Right ventricle myocardium inferior (tissue), 1 donor: ENCODE results near the gene ARID5A. TPM values are rescaled to one million over a fixed set of nuclear protein-coding genes. Genes with fewer than 3 reads are reported as not detected.

Experiments
- ATAC-seq: fragments of 200-7000 bp; cut with Tn5 transposase; one replicate; pipeline ENCODE4 v1.9.1; 2020; ENCODE audit warnings: mild to moderate bottlenecking, moderate library complexity
- DNase-seq: peaks from one replicate; pipeline ENCODE4 v3.0.0; 2021; ENCODE audit errors: missing footprints
- intact Hi-C: fragments of 100-400 bp; cut with DNase I; formaldehyde crosslinking; loops from one replicate; pipeline ENCODE4 v1.11.0; 2022
- total RNA-seq: library from RNA; stranded (reverse); fragmentation: NEBNext Ultra II Directional; extraction: Animal tissue kit (Norgen Biotek cat#: 25700); gene quantifications from one replicate; pipeline ENCODE4 v1.2.1, GENCODE V29; 2021
- donor health status: DM: no; HTN: yes; CAD: no; lungs with severe emphysema.

The ARID5A gene
- total RNA-seq, 1 donor from 2014 or later = 8.7 TPM

DNA sequence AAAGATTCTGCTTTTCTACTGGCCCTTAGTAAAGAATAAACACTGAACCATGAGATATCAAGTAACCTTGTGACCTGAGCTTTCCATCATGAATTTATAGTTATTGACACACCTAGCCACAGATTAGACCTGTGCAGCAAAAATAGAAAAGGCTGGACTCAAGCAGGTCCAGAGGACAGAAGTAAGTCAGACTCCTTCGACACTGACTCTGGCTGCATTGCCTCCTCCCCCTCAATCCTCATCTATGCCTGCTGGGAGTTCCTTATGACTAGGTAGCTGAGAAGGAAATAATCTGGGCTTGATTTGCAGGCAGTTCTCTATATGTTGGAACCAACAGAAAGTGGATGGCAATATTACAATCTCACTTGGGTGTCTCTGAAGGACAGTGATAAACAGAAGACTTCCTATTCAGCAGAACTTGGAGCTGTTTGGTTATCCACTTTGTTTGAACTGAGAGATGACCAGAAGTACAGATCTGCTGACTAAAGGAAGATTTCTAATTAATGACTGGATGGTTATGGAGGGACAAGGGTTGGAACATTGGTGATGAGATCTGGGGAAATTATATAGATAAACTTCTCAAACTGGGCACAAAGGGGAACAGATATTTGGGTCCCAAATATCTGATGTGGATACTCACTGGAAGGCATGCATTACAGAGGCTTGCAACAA is 39.4 kb downstream of the ARID5A start:
- intact Hi-C loops = no loop called here
- no peak for DNase-seq
- no peak for ATAC-seq

- ATAC-seq (no peak), DNase-seq (no peak)
- intact Hi-C loops = no loop called here
These were observed 40.9 kb downstream of the ARID5A start for GRCh38 chr2:96577501-96577900.

DNA sequence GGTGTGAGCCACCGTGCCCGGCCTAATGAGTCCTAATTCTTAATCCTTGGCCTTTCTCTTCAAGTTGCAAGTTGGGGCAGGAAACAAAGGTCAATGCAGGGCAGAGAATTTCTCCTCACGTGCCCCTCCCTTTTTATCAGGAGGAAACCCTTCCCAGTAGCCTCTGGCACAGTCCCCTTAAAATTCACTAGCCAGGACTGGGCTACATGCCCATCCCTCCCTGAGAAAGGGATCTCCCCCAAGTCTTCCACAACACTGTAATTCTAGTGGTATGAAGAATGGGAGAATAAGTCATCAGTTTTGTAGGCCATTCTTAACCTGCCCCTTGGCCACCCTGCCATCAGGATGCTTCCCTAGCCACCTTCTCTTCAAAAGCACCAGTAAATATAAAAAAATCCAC is 42.2 kb downstream of the ARID5A start:
- intact Hi-C loops = no loop called here
- ATAC-seq (no peak), DNase-seq (no peak)

DNA sequence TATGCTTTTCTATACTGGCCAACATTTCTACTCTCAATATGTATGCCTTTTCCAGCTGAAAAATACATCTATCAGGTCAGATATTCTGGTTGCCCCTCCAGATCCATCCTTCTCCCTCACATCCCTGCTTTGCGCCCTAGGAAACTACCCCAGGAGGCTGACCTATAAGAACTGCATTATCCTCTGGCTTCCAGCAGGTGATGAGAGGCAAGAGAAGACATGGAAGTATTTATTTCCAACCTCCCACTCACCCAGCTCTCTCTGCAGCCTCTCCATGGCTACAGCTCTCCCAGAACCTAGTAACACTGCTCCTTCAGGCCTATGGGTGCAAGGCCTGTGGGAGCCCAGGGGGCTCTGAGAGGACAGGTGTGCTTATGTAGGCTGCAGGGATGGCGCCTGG is 42.9 kb downstream of the ARID5A start:
- intact Hi-C loops = no loop called here
- ATAC-seq (no peak), DNase-seq (no peak)

DNA sequence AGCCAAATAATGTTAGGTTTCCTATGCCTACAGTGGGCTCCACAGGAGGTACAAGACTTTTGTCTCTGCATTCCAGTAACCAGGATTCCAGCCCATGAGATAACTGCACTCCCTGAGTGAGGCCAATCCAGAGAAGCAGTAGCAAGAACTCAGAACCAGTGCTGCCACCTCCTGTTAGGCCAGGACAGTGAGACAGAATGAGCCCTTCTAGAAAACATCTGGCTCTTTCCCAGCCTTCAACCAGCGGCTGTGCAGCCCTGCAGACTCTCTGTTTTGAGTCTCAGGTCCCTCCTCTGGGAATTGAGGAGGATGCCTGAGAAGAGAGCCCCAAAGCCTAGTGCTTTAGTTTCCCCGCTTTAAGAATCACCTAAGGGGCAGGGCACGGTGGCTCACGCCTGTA is 44.2 kb downstream of the ARID5A start:
- DNase-seq (no peak), ATAC-seq (peak; percentile 72)
- intact Hi-C loops = no loop called here

GRCh38 chr2:96584017-96584416 is 47.5 kb downstream of the ARID5A start:
- DNase-seq (no peak), ATAC-seq (no peak)
- intact Hi-C loops = no loop called here

DNA sequence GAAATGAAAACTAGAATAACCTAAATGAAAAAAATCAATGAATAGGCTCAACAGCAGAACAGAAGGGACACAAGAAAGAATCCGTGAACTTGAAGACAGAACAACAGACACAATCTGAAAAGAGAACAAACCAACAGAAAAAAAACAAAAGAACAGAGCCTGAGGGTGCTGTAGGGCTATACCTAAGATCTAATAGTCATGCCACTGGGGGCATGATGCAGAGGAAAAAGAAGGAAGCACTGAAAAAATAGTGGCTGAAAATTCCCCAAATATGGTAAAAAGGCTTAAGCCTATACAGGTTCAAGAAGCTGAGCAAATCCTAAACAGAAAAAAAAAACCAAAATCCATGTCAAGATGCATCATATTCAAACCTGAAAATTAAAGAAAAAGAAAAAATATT is 51.3 kb downstream of the ARID5A start:
- DNase-seq (no peak), ATAC-seq (no peak)
- intact Hi-C loops = no loop called here

DNA sequence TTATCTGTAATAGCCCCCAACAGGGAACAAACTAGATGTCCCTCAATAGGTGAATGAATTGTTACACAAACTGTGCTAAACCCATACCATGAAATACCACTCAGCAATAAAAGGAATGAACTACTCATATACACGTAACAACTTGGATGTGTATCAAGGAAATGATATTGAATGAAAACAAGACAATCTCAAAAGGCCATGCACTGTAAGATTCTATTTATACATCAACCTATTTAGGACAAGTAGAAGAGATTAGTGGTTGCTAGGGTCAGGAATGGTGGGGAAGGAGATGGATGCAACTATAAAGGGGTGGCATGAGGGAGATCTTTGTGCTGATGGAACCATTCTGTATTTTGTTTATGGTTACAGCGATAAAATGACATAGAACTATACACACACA is 54.5 kb downstream of the ARID5A start:
- ATAC-seq (no peak), DNase-seq (no peak)
- intact Hi-C loops = no loop called here

GRCh38 chr2:96591494-96591893 is 54.9 kb downstream of the ARID5A start:
- intact Hi-C loops = no loop called here
- DNase-seq (no peak), ATAC-seq (no peak)

DNA sequence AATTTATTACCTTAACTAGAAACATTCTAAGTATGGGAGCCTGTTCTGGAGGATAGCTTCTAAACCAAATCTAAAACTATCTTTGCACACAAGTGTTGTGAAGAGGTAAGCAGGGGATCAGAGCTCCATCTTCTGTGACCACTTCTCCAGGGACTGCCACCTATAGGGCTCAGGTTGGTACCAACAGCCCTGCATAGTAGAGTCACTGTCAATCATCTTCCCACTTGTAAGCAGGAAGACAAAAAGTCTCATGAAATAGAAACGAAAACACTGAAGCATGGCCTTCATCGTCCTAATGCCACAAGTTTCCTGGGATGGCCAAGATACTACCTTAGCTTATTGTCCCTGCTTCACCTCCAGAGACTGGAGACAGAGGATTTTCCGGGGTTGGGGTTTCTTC is 57.7 kb downstream of the ARID5A start:
- no peak for DNase-seq
- intact Hi-C loops = no loop called here
- ATAC-seq = no peak

DNA sequence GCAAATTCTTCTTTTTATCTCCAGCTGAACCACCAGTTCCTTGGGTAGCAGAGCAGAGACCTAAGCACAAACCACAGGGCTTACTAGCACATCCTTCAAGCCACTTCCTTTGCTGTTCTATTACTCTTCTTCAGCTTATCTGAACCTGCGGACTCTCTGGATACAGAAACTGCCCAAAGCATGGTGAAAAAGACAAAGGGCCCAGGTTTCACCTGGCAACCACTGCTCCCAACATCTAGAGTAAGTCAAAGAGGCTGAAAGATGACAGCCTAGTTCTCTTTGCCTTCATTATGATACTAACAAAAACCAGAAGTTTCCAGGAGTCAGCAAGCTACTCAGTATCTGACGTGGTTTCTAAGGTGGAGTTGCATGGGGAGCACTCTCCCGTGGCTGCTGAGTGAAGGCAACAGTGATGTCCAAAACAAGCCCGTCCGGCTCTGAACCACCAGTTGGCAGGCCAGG is 58.2 kb downstream of the ARID5A start:
- intact Hi-C loops = no loop called here
- no peak for DNase-seq
- no peak for ATAC-seq

DNA sequence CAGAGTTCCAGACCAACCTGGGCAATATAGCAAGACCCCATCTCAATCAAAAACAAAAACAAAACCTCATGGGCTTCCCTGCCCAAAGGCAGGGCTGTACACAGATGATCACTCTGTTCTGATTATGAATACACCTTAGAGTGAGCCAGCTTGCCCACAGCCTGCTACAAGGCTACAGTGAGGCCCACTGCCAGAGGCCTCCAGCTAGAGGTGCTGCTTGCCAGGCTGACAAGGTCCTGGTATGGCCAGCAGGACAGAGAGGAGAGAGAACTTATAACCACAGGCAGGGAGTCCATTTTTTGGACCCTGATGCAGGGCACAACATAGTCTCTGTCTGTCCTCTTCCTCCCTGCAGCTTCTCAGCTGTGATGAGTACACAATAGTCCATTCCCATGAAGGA is 60.0 kb downstream of the ARID5A start:
- DNase-seq (peak; percentile 74), ATAC-seq (peak; percentile 30)
- intact Hi-C loops = no loop called here

- intact Hi-C loops = no loop called here
- ATAC-seq = no peak
- no peak for DNase-seq
These were observed 63.4 kb downstream of the ARID5A start for GRCh38 chr2:96599941-96600340.

DNA sequence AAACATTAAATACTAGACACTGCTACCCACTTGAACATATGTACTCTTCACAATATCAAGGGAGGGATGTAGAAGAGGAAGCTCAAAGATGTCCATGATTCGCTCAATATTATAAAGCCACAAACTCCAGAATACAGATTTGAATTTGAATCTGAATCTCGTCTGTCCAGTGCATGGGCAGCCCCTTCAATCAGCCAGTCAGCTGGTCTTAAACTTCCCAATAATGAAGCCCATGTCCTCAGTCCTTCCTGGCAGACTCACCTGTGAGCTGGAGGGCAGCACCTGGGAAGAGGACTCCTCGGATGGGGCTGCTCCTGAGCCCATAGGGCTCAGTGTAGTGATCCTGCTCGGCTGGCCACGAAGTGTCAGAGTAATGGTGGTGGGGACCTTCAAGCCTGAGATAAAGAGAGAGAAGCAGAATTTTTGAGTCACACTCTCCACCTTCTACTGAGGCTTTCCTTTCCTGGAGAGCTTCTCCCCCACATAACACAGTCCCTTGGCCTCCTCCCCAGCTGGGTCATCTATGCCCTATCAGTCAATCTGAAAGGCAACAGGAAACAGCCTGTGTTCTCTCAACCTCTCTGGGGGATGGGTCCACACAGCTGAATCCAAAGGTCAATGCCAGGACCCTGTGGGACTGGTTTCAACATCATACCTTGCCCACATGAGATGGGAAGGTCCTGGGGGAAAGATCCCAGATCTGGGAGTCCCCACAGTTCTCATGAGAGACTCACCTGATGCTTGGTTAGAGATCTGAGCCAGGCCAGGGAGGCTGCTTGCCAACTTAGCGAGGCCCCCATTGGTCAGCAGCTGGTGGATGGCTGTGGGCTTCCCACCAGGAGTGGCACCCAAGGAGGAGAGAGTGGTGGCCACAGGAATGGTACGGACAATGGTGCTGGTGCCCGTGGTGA is 65.1 kb downstream of the ARID5A start:
- DNase-seq = no peak
- ATAC-seq = peak; percentile 12
- intact Hi-C loops = no loop called here

Other genes starting within 250 kb of the ARID5A start
- gene SNRNP200, start 231.2 kb upstream of the ARID5A start, total RNA-seq = 50.9 TPM
- gene ITPRIPL1, start 211.4 kb upstream of the ARID5A start, total RNA-seq = 1.4 TPM
- gene NCAPH, start 201.0 kb upstream of the ARID5A start, total RNA-seq = 1.1 TPM
- 0.14 TPM for gene NEURL3, start 31.4 kb upstream of the ARID5A start, total RNA-seq
- gene KANSL3, start 101.6 kb downstream of the ARID5A start, total RNA-seq = 31.9 TPM
- not detected for gene FER1L5, start 106.0 kb downstream of the ARID5A start, total RNA-seq
- gene LMAN2L, start 203.3 kb downstream of the ARID5A start, total RNA-seq = 26.2 TPM
- gene CNNM4, start 224.2 kb downstream of the ARID5A start, total RNA-seq = 33.3 TPM